Hepatocyte (in vitro differentiated cells): ENCODE results near the gene LARP4B. TPM values are rescaled to one million over a fixed set of nuclear protein-coding genes. Genes with fewer than 3 reads are reported as not detected.

Experiments
- DNase-seq: peaks from one replicate; pipeline ENCODE4 v3.0.0-alpha.2; 2016; ENCODE audit warnings: low spot score
- H2AFZ ChIP-seq: fragments of 200-600 bp; sonication (generic); 2 replicates; pipeline ENCODE4 v1.6.0; 2016; ENCODE audit warnings: antibody characterized with exemption, mild to moderate bottlenecking
- H3K27ac ChIP-seq: fragments of 200-600 bp; sonication (generic); 2 replicates; pipeline ENCODE4 v1.5.1; 2016; ENCODE audit warnings: mild to moderate bottlenecking
- H3K27me3 ChIP-seq: fragments of 200-600 bp; sonication (generic); 2 replicates; pipeline ENCODE4 v1.6.1; 2016
- H3K36me3 ChIP-seq: fragments of 200-600 bp; sonication (generic); replicated peaks from 2 replicates; pipeline ENCODE4 v1.5.1; 2016; ENCODE audit warnings: low read depth; ENCODE audit not compliant: insufficient read depth
- H3K4me1 ChIP-seq: fragments of 200-600 bp; sonication (generic); 2 replicates; pipeline ENCODE4 v1.5.1; 2016; ENCODE audit warnings: mild to moderate bottlenecking, moderate library complexity; ENCODE audit not compliant: insufficient read depth
- H3K4me2 ChIP-seq: fragments of 200-600 bp; sonication (generic); 2 replicates; pipeline ENCODE4 v1.6.0; 2016
- H3K4me3 ChIP-seq: fragments of 200-600 bp; sonication (generic); 2 replicates; pipeline ENCODE4 v1.5.1; 2016; ENCODE audit warnings: mild to moderate bottlenecking
- H3K79me2 ChIP-seq: fragments of 200-600 bp; sonication (generic); 2 replicates; pipeline ENCODE4 v1.6.0; 2017; ENCODE audit warnings: mild to moderate bottlenecking
- H3K9me2 ChIP-seq: fragments of 200-600 bp; sonication (generic); replicated peaks from 2 replicates; pipeline ENCODE4 v1.6.0; 2017; ENCODE audit warnings: mild to moderate bottlenecking; ENCODE audit not compliant: insufficient read depth
- H3K9me3 ChIP-seq: fragments of 200-600 bp; sonication (generic); 2 replicates; pipeline ENCODE4 v1.5.1; 2016; ENCODE audit warnings: low read depth, mild to moderate bottlenecking
- H4K20me1 ChIP-seq: fragments of 200-600 bp; sonication (generic); 2 replicates; pipeline ENCODE4 v1.6.0; 2016; ENCODE audit warnings: mild to moderate bottlenecking; ENCODE audit not compliant: insufficient read depth, poor library complexity, severe bottlenecking
- CTCF ChIP-seq: fragments of 200-600 bp; sonication (generic); IDR thresholded peaks from 2 replicates; pipeline ENCODE4 v1.5.1; 2016; ENCODE audit warnings: antibody characterized with exemption, mild to moderate bottlenecking; ENCODE audit not compliant: poor library complexity
- EZH2 ChIP-seq: fragments of 200-600 bp; sonication (generic); IDR thresholded peaks from 2 replicates; pipeline ENCODE4 v1.6.1; 2016; ENCODE audit warnings: antibody characterized with exemption, mild to moderate bottlenecking, borderline replicate concordance
- EZH2phosphoT487 ChIP-seq: fragments of 200-600 bp; sonication (generic); IDR thresholded peaks from one replicate; pipeline ENCODE4 v1.6.1; 2018; ENCODE audit warnings: antibody characterized with exemption, mild to moderate bottlenecking, low read depth, moderate library complexity; ENCODE audit not compliant: unreplicated experiment, severe bottlenecking
- WGBS: methylation state at CpG from one replicate; pipeline ENCODE4 v1.1.6; 2016; ENCODE audit warnings: low lambda C conversion rate; ENCODE audit errors: missing lambda C conversion rate; 5-methylcytosine and 5-hydroxymethylcytosine counted together
- polyA plus RNA-seq: library from polyadenylated mRNA; unstranded; fragments of >200 nt; fragmentation: Nextera tagmentation; extraction: Ambion mirVana; gene quantifications from 2 replicates; pipeline ENCODE4 v1.2.1, GENCODE V29; 2016
- total RNA-seq: library from RNA; depleted of rRNA; stranded (reverse); fragments of >200 nt; gene quantifications from 2 replicates; pipeline ENCODE4 v1.2.3, GENCODE V29; 2014

LARP4B gene
- total and polyA plus RNA-seq, 2 experiments from 2014 or later: 28.4 to 43.4 TPM

- WGBS: 35% methylated on average over 1 of the region's 1 CpG
- Histone ChIP-seq H3K27me3 (no peaks in the 10 kb centered on the region), H4K20me1 (peaks cover 18% of the 10 kb centered on the region), H3K4me3 (no peak overlapping the region), H3K4me2 (no peak overlapping the region), H3K27ac (no peak overlapping the region), H2AFZ (no peak overlapping the region), H3K4me1 (peaks cover 8% of the 10 kb centered on the region), H3K9me2 (no peaks in the 10 kb centered on the region), H3K9me3 (no peaks in the 10 kb centered on the region), H3K79me2 (peaks cover 83% of the 10 kb centered on the region), H3K36me3 (no peaks in the 10 kb centered on the region)
- no peak for TF ChIP-seq CTCF
- TF ChIP-seq EZH2phosphoT487: no peak
- no peak for TF ChIP-seq EZH2
- no peak for DNase-seq
These were observed 76.4 kb downstream of the LARP4B start for GRCh38 chr10:855079-855478.

GRCh38 chr10:853017-853416 lies 78.5 kb downstream of the LARP4B start:
- H2AFZ ChIP-seq: no peak overlapping the region
- peaks cover 83% of the 10 kb centered on the region for H3K79me2 ChIP-seq
- TF ChIP-seq CTCF (no peak), EZH2phosphoT487 (no peak), EZH2 (no peak)
- H3K36me3 ChIP-seq: no peaks in the 10 kb centered on the region
- no peak for DNase-seq
- peaks cover 18% of the 10 kb centered on the region for H4K20me1 ChIP-seq
- H3K4me2 ChIP-seq: no peak overlapping the region
- H3K4me1 ChIP-seq: peaks cover 8% of the 10 kb centered on the region
- H3K9me2 ChIP-seq: no peaks in the 10 kb centered on the region
- H3K4me3 ChIP-seq: no peak overlapping the region
- no peak overlapping the region for H3K27ac ChIP-seq
- no peaks in the 10 kb centered on the region for H3K27me3 ChIP-seq
- no peaks in the 10 kb centered on the region for H3K9me3 ChIP-seq

- WGBS: 80% methylated on average over 3 of the region's 3 CpGs
- peaks cover 84% of the 10 kb centered on the region for H3K79me2 ChIP-seq
- H3K4me1 ChIP-seq: peaks cover 8% of the 10 kb centered on the region
- H3K4me2 ChIP-seq: no peak overlapping the region
- no peaks in the 10 kb centered on the region for H3K27me3 ChIP-seq
- H3K27ac ChIP-seq: no peak overlapping the region
- DNase-seq: no peak
- no peak overlapping the region for H2AFZ ChIP-seq
- no peaks in the 10 kb centered on the region for H3K9me2 ChIP-seq
- TF ChIP-seq CTCF (no peak), EZH2 (no peak), EZH2phosphoT487 (no peak)
- peaks cover 18% of the 10 kb centered on the region for H4K20me1 ChIP-seq
- no peak overlapping the region for H3K4me3 ChIP-seq
- H3K36me3 ChIP-seq: no peaks in the 10 kb centered on the region
- H3K9me3 ChIP-seq: no peaks in the 10 kb centered on the region
These were observed 79.1 kb downstream of the LARP4B start for GRCh38 chr10:852386-852785.

- Histone ChIP-seq H3K4me1 (peaks cover 8% of the 10 kb centered on the region), H3K4me2 (no peak overlapping the region), H3K27ac (no peak overlapping the region), H3K9me2 (no peaks in the 10 kb centered on the region), H3K36me3 (no peaks in the 10 kb centered on the region), H3K27me3 (no peaks in the 10 kb centered on the region), H3K9me3 (no peaks in the 10 kb centered on the region), H3K4me3 (no peak overlapping the region), H4K20me1 (peaks cover 17% of the 10 kb centered on the region), H2AFZ (no peak overlapping the region), H3K79me2 (peaks cover 84% of the 10 kb centered on the region)
- whole genome bisulfite sequencing: over 99% methylated on average over 5 of the region's 5 CpGs
- DNase-seq: no peak
- no peak for TF ChIP-seq CTCF
- TF ChIP-seq EZH2: no peak
These were observed 79.6 kb downstream of the LARP4B start for GRCh38 chr10:851901-852300.
